Right lobe of liver (tissue), 6 donors: ENCODE results near the gene TBXAS1. TPM values are rescaled to one million over a fixed set of nuclear protein-coding genes. Genes with fewer than 3 reads are reported as not detected.

Experiments
- ATAC-seq, 4 donors: fragments of 200-7000 bp; cut with Tn5 transposase; one replicate each; pipeline ENCODE4 v1.9.1; 2020; ENCODE audit warnings: mild to moderate bottlenecking in 4 of 4, moderate library complexity in 4 of 4
- DNase-seq, 3 donors: peaks; one replicate each; pipeline ENCODE4 v3.0.0-alpha.2; 2020
- H3K27ac ChIP-seq, 3 donors: fragments of 200-600 bp; one replicate each; pipeline ENCODE4 v1.8.0; 2022
- H3K27me3 ChIP-seq, 2 donors: fragments of 200-600 bp; one replicate each; pipeline ENCODE4 v1.8.0; 2022
- H3K36me3 ChIP-seq, 4 donors: fragments of 200-600 bp; sonication (generic) in 1 of 4; one replicate each; pipeline versions ENCODE4 v1.5.1 to v1.8.0; 2017 to 2022; ENCODE audit warnings: control low read depth in 1 of 4
- H3K4me1 ChIP-seq, 4 donors: fragments of 200-600 bp; sonication (generic) in 1 of 4; one replicate each; pipeline versions ENCODE4 v1.5.1 to v1.8.0; 2017 to 2022; ENCODE audit warnings: control low read depth in 1 of 4
- H3K4me3 ChIP-seq, 3 donors: fragments of 200-600 bp; one replicate each; pipeline ENCODE4 v1.8.0; 2022
- H3K9me3 ChIP-seq, 4 donors: fragments of 200-600 bp; sonication (generic) in 1 of 4; one replicate each; pipeline versions ENCODE4 v1.5.1 to v1.8.0; 2017 to 2022; ENCODE audit warnings: control low read depth in 1 of 4
- CTCF ChIP-seq, 4 donors: fragments of 200-600 bp in 3 of 4; fragments of 450-650 bp in 1 of 4; IDR thresholded peaks; one replicate each; pipeline versions ENCODE4 v1.5.1 to v1.8.0; 2016 to 2022; ENCODE audit warnings: antibody characterized with exemption in 4 of 4, mild to moderate bottlenecking in 2 of 4
- POLR2A ChIP-seq: fragments of 450-650 bp; IDR thresholded peaks from one replicate; pipeline ENCODE4 v1.6.1; 2017; ENCODE audit warnings: antibody characterized with exemption, mild to moderate bottlenecking
- WGBS: methylation state at CpG from one replicate; pipeline ENCODE4 v1.1.6; 2018; ENCODE audit warnings: low coverage, low lambda C conversion rate; ENCODE audit not compliant: insufficient coverage; ENCODE audit errors: missing lambda C conversion rate; 5-methylcytosine and 5-hydroxymethylcytosine counted together
- intact Hi-C, 2 donors: fragments of 100-400 bp; cut with DNase I; formaldehyde crosslinking; loops; one replicate each; pipeline versions ENCODE4 v1.11.2 to v1.14.1; 2022
- total RNA-seq, 6 experiments: library from RNA; depleted of rRNA in 2 of 6; stranded (reverse); fragments of >200 nt in 2 of 6; fragmentation: NEBNext Ultra II Directional in 3 of 6; extraction: Animal tissue kit (Norgen Biotek cat#: 25700) in 3 of 6; gene quantifications; one replicate each; pipeline versions ENCODE4 v1.1.0 to v1.2.4, GENCODE V29; 2016 to 2023
- donor health status: DM: no; HTN: yes; CAD: no.
- donor health status: DM: no; HTN: no; CAD: no.
- donor health status: DM: no; HTN: no; CAD: no.
- donor health status: DM: no; HTN: yes; CAD: no.
- donor health status: DM: no; HTN: yes; CAD: no.

Gene TBXAS1
- total RNA-seq, 6 experiments from 2014 or later, result 7.6 to 15.6 (median 12.2) TPM

- Histone ChIP-seq H3K4me1 (peaks cover 0 to 31% (median 13%) of the 10 kb centered on the region in 4 donors), H3K27ac (peak overlapping the region in 2 of 3 donors; percentile 26 to 46), H3K4me3 (no peak overlapping the region), H3K9me3 (no peaks in the 10 kb centered on the region), H3K27me3 (no peaks in the 10 kb centered on the region), H3K36me3 (peaks cover 0 to 11% (median 1%) of the 10 kb centered on the region in 4 donors)
- ATAC-seq (peak; percentile 30 to 53 (median 32)), DNase-seq (peak in 1 of 3 donors; percentile 82)
- TF ChIP-seq POLR2A (no peak), CTCF (IDR thresholded peaks at IDR 0.05) (no peak)
- intact Hi-C loops, result loop anchor here in 1 of 2 donors (10.0 kb wide), 1 partner anchor 115 kb away; the partner anchor contains the start of gene KDM7A
- WGBS, result 43% methylated on average over 8 of the region's 12 CpGs
Observed at GRCh38 chr7:140059273-140060242, 230.5 kb downstream of the TBXAS1 start.

- no peaks in the 10 kb centered on the region for H3K9me3 ChIP-seq
- DNase-seq (no peak), ATAC-seq (no peak)
- H3K27me3 ChIP-seq, result no peaks in the 10 kb centered on the region
- peaks cover 0 to 30% (median 13%) of the 10 kb centered on the region in 4 donors for H3K4me1 ChIP-seq
- intact Hi-C loops, result loop anchor here in 1 of 2 donors (10.0 kb wide), 1 partner anchor 115 kb away; the partner anchor contains the start of gene KDM7A
- 82% methylated on average over 2 of the region's 3 CpGs for WGBS
- H3K27ac ChIP-seq, result peak overlapping the region in 2 of 3 donors; percentile 26 to 46
- H3K4me3 ChIP-seq, result no peak overlapping the region
- peaks cover 0 to 11% (median 1%) of the 10 kb centered on the region in 4 donors for H3K36me3 ChIP-seq
- no peak for TF ChIP-seq POLR2A
- TF ChIP-seq CTCF (IDR thresholded peaks at IDR 0.05), result no peak
Observed at GRCh38 chr7:140060243-140060630, 231.2 kb downstream of the TBXAS1 start.

GRCh38 chr7:140060788-140061606, 231.9 kb downstream of the TBXAS1 start:
- DNase-seq, result peak in 2 of 3 donors; percentile 62 to 71

More at GRCh38 chr7:140060788-140061606, 231.9 kb downstream of the TBXAS1 start:
- peaks cover 0 to 30% (median 13%) of the 10 kb centered on the region in 4 donors for H3K4me1 ChIP-seq
- no peaks in the 10 kb centered on the region for H3K9me3 ChIP-seq
- intact Hi-C loops, result loop anchor here in 1 of 2 donors (10.0 kb wide), 1 partner anchor 114 kb away; the partner anchor contains the start of gene KDM7A
- TF ChIP-seq CTCF (IDR thresholded peaks at IDR 0.05) (no peak), POLR2A (no peak)
- ATAC-seq, result peak; percentile 35 to 43 (median 40)
- peaks cover 0 to 7% (median 1%) of the 10 kb centered on the region in 4 donors for H3K36me3 ChIP-seq
- 41% methylated on average over 7 of the region's 11 CpGs for WGBS
- H3K27me3 ChIP-seq, result no peaks in the 10 kb centered on the region
- peak overlapping the region in 2 of 3 donors; percentile 76 to 80 for H3K4me3 ChIP-seq
- peak overlapping the region in 2 of 3 donors; percentile 83 to 92 for H3K27ac ChIP-seq
